NOMO-1 treated with DMSO at 0.1 percent for 48 hours (cell line): Measurements from ENCODE around the gene CEBPZ.

Source experiments
- DNase-seq: peaks from one replicate; lab custom pipeline; 2025; ENCODE audit not compliant: unreplicated experiment; lab: John Stamatoyannopoulos, UW

The CEBPZ gene

DNA sequence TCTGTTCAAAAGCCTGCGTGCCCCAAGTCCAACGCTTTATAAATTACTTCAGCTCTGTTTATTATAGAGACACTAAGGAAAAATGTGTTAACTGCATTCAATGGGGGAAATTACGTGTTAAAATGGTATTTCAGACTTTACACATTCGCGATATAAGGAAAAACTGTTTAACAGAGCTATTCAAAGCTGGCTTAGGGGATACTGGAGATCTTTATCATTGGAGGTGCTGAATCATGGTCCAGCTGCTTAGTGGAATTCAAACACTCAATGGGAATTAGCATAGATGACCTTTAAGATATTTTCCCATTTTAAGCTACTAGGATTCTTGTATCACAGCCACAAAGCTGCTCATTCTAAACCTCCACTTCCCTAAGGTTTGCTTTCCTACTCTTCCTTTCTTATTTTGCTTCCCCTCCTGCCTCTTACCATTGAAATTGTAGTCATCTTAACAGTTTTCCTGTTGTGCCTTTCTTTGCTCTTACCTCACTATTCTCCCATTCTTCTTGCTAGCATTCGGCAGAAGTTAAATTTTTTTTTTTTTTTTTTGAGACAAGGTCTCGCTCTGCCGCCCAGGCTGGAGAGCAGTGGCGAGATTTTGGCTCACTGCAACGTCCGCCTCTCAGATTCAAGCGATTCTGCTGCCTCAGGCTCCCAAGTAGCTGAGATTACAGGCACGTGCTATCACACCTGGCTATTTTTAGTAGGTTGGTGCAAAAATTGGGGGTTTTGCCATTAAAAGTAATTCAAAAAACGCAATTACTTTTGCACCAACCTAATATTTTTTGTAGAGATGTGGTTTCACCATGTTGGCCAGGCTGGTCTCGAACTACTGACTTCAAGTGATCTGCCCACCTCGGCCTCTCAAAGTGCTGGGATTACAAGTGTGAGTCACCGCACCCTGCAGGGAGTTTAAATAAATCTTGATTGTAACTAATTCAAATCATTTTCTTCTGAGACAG lies 49.4 kb downstream of the CEBPZ start:
- no peak for DNase-seq

DNA sequence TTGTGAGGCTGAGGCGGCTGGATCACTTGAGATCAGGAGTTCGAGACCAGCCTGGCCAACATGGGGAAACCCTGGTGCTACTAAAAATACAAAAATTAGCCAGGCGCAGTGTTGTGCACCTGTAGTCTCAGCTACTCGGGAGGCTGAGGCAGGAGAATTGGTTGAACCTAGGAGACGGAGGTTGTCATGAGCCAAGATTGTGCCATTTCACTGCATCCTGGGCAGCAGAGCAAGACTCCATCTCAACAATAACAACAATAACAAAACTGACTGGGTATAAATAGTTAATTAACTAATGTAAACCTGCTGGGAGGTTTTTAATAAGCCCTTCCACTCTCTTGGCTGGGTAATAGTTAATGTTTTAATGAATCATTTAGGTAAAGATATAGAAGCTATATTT lies 50.8 kb downstream of the CEBPZ start:
- no peak for DNase-seq

DNA sequence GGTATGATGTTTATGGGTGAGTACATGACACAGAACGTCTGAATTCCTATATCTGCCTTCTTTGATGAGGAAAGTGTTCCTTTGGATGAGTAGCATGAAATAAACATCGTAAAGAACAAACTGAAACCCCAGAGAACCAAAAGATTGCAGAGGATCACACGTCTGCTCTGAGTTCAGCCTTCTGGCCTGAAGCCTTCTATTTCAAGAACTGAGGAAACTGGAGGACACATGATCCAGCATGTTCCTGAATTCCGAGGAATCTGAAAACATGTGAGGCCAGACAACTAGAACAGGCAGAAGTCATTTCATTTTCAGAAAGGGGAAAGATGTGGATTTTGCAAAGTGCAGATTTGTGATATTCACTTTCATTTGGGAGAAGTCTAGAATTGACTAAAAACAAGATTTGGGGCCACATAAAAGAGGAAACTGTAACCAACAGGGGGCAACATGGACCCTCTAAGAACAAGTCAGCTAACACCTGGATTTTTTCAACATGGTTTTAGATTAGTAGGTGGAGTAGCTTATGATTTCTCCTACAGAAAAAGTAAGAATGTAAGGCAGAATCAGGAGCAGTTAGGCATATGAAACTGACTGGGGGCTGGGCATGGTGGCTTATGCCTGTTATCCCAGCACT lies 51.3 kb downstream of the CEBPZ start:
- DNase-seq, result no peak

DNA sequence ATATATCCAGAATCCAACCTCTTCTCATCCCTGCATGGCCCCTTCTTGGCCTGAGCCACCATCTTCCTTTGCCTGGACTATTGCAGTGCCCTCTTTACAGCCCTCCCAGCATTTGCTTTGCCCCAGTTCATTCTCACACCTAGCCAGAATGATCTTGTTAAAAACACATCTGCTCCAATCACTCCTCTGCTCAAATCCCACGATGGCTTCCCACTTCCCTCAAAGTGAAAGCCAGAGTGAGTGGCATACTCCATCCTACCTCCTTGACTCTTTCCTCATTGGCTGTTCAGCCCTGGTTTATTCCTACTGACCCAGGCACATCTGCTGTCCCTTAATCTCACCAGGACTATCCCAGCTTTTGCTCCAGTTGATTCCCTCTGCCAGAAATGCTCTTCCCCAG lies 57.7 kb downstream of the CEBPZ start:
- DNase-seq, result no peak

DNA sequence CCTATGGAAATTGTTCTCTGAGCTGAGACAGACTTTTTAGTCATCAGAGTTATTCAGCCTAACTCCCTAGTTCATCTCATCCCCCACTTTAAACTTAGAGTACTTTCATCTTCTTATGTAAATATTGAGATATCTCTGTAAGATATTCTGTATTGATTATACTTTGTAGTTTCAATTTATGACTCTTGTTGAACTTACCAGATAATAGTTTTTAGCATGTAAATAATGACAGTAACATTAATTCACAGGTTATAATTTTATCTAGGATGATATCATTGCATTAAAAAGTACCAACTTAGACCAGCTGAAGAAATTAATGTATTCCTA lies 59.8 kb downstream of the CEBPZ start:
- no peak for DNase-seq

DNA sequence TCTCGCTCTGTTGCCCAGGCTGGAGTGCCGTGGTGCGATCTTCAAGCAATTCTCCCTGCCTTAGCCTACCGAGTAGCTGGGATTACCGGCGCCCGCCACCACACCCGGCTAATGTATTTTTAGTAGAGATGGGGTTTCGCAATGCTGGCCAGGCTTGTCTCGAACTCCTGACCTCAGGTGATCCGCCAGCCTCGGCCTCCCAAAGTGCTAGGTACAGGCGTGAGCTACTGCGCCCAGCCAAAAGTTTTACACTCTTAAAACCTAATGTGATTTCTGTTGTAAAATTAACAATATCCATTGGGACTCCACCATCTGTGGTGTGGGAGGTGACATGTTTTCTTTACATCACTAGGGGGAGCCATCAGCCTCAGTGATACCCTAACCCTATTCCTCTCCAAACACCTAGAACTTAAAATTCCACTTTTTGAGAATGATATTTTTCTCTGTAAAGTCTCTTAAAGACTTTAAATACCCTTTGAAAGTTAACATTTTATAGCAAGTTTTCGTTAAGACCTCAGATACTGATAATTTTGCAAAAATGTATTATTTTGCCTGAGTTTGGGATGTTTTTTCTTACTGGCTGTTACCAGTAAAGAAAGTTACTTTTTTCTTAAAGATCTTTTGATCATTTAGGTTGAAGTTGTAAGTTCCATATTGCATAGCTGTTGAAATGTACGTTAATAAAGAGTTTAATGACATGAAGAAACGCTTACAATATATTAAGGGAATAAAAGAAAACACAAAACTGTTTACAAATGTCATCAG lies 63.0 kb downstream of the CEBPZ start:
- peak; percentile 66 for DNase-seq

DNA sequence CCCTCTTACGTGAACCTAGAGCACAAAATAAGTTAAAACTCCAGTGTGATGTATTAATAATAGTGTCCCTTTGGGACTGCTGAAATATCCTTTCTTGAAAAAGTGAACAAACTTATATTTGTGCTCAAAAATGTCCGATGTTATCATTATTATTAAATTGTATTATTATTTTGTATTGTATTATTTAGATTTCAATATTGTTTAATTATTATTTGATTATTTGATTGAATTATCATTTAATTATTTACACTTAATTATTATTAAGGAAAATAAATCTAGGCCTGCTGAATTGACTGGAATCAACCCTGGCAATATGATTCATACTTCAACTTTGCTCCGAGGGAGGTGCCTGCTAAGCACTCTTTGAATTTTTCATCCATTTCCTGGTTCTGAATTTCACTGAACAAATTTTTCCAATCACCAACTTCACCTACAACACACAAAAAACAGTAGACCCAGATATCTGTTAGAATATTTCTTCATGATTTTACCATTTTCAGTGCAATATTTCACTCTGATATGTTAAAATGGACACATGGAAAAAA lies 63.7 kb downstream of the CEBPZ start:
- no peak for DNase-seq

DNA sequence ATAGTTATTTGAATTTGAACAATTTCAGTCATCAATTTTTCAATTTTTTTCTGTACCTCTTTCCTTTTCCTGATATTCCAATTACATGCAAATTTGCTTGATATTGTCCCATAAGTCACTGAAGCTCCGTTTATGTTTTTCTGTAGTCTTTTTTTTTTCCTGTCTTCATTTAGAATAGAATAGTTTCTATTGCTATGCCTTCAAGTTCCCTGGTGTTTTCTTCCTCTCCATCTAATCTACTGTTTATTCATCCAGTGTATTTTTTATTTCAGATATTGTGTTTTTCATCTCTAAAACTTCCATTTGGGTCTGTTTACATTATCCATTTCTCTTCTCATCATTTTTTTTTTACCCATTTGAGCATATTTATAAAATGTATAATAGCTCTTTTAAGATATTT lies 66.6 kb downstream of the CEBPZ start:
- no peak for DNase-seq

DNA sequence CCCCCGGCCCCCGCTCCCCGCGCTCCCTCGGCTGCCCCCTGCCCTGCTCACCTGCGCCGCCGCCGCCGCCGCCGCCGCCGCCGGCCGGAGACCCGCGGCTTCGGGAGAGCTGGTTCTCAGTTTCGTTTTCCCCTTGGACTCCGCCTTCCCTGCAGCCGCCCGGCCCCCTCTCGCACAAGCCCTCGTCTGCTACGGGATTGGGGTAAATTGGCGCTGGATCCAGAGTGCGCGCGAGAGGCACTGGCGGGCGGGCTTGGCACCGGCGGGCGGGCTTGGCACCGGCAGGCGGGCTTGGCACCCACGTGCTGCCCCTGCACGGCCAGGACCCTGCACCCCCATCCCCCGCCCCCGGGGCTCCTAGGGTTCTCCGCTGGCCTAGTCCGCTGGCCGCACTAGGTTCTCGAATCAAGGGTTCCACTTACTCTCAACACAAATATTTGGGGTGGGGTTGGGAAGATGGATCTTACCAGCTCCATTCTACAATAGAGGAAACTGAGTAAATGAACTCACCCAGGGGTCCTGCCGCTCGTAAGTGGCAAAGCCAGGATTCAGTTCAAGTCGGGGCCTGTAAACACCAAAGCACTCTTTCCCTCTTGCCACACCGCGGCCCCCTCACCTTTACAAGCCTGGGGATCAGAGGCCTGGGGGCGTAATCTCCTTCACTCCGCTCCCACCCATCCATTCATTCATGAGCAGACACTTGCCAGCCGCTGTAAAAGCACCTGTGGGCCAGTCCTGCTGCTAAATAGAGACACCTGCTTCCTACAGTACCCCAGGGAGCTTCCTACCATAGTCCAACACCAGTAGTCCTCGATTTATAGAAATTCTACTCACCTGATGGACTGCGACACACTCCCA lies 74.3 kb downstream of the CEBPZ start, which contains the start of gene EIF2AK2:
Gene EIF2AK2, minus strand, starts transcription at position 124 of the 858 bp plus-strand sequence. CDS start 9,174 bp downstream, outside the sequence.
- peak; percentile 89 for DNase-seq

DNA sequence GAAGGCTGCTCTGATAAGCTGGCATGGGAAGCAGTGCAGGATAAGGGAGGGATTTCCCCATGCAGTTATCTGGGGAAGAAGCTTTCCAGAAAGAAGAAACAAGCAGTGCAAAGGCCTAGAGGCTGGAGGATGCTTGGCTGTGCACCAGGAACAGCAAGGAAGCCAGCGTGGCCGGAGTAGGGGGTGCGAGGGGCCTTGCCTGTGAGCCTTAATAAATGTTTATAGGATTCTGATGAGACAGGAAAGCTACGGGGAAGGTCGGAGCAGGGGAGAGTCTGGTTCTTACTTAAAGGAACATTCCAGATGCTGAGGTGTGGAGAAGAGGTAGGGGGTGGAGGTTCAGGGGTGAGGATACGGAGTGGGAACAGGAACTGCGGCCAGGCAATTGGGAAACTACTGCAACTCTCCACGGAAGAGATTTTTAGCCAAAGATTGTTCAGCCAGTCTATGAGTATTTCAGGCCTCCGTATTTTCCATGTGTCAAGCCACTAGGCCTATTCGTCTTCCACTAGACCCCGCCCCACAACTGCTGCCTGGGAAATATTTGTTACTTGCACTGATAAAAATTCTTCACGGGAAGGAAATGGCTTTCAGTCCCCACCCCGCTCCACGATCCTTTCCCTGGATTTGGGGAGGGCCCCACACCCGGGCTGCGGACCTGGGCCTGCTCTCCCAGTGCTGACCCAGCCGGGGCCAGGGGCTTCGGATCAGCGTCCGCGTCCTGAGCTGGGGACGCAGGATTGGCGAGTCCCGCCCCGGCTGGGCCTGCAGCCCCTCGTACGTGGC lies 75.1 kb downstream of the CEBPZ start:
- no peak for DNase-seq

DNA sequence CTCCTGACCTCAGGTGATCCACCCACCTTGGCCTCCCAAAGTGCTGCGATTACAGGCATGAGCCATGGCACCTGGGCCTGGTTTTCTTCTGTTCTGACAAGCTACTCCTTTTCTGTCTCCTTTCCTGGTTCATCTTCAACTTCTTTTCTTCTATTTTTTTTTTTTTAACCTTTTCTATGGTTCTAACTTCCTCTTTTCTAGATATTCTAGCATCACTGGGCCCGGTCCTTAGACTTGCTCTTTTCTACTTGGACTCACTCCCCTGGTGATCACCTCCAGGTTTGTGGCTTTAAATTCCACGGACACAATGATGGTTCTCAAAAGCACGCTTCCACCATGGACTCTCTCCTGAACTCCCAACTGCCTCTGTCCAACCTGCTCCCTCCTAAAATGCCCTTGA lies 76.6 kb downstream of the CEBPZ start:
- peak; percentile 41 for DNase-seq

DNA sequence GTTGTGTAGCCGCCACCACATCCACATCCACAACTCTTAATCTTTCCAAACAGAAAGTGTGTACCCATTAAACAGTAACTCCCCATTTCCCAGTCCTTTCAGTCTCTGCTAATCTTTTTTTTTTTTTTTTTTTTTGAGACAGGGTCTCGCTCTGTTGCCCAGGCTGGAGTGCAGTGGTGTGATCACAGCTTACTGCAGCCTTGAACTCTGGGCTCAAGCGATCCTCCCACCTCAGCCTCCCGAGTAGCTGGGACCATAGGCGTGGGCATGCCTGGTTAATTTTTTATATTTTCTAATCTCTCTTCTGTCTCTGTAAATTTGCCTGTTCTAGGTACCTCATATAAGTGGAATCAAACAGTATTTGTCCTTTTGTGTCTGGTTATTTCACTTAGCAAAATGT lies 78.2 kb downstream of the CEBPZ start:
- no peak for DNase-seq
